HepG2 (cell line): Measurements from ENCODE around the gene S1PR5. TPM values are rescaled to one million over a fixed set of nuclear protein-coding genes. Genes with fewer than 3 reads are reported as not detected.

Experiments used
- ATAC-seq: fragments of 200-7000 bp; cut with Tn5 transposase; 3 replicates; pipeline ENCODE4 v1.9.1; 2020; ENCODE audit warnings: mild to moderate bottlenecking, moderate library complexity
- BruUV-seq: library from RNA; stranded (reverse); fragments of 400-500 nt; replicated peaks from 2 replicates; lab custom pipeline; 2021; lab: Mats Ljungman, UMichigan
- CTCF ChIA-PET: fragments of 300-600 bp; formaldehyde crosslinking; extraction: SDS; loops from one replicate; lab custom pipeline; 2021; ENCODE audit warnings: low total read pairs, inconsistent platforms, low intra/inter-chr PET ratio; lab: Yijun Ruan, JAX
- POLR2A ChIA-PET: fragments of 350-600 bp; sonication (Branson Sonifier 250); formaldehyde crosslinking; loops from one replicate; lab custom pipeline; 2020; ENCODE audit warnings: antibody characterized with exemption, inconsistent platforms; lab: Yijun Ruan, JAX
- DNase-seq: peaks from one replicate; pipeline ENCODE4 v3.0.0-alpha.2; 2015; ENCODE audit warnings: low spot score
- FAIRE-seq: peaks from 3 replicates; lab custom pipeline; 2011; peaks lifted over from hg19 to GRCh38; lab: Jason Lieb, UNC
- H2AFZ ChIP-seq: one replicate; pipeline ENCODE4 v1.6.1; 2011; ENCODE audit warnings: low read length, inconsistent platforms
- H3K27ac ChIP-seq: fragments of 300-600 bp; 3 replicates; pipeline ENCODE4 v1.8.0; 2011; ENCODE audit warnings: mixed run types, mild to moderate bottlenecking, mixed read lengths, low read length, inconsistent platforms; ENCODE audit not compliant: insufficient read depth; ENCODE audit errors: extremely low read length
- H3K27me3 ChIP-seq, 2 experiments: fragments of 200-600 bp in 1 of 2; 2 replicates in 1 of 2; 3 replicates in 1 of 2; pipeline versions ENCODE4 v1.6.0 to v1.8.0; 2011; ENCODE audit warnings: low read length in 2 of 2, mild to moderate bottlenecking in 2 of 2, moderate library complexity in 2 of 2, inconsistent platforms in 1 of 2; ENCODE audit not compliant: insufficient read depth in 2 of 2, control insufficient read depth in 1 of 2
- H3K36me3 ChIP-seq, 2 experiments: fragments of 200-600 bp in 1 of 2; replicated peaks in 1 of 2; 2 replicates in 1 of 2; 3 replicates in 1 of 2; pipeline versions ENCODE4 v1.5.1 to v1.8.0; 2011; ENCODE audit warnings: low read length in 2 of 2, inconsistent platforms in 1 of 2; ENCODE audit not compliant: insufficient read depth in 2 of 2, control insufficient read depth in 1 of 2
- H3K4me1 ChIP-seq: 2 replicates; pipeline ENCODE4 v1.5.1; 2012; ENCODE audit warnings: low read length, inconsistent platforms; ENCODE audit not compliant: insufficient read depth
- H3K4me2 ChIP-seq: 2 replicates; pipeline ENCODE4 v1.6.0; 2011; ENCODE audit warnings: low read depth, low read length, inconsistent platforms
- H3K4me3 ChIP-seq, 3 experiments: fragments of 200-600 bp in 1 of 3; sonication (generic), shearing (Covaris generic) in 1 of 3; replicated peaks in 1 of 3; 2 replicates each; pipeline ENCODE4 v1.5.1; 2011 to 2016; ENCODE audit warnings: low read length in 3 of 3, inconsistent platforms in 2 of 3, low read depth in 2 of 3, mild to moderate bottlenecking in 2 of 3, control low read depth in 1 of 3, mixed read lengths in 1 of 3; ENCODE audit not compliant: insufficient read depth in 1 of 3
- H3K79me2 ChIP-seq: one replicate; pipeline ENCODE4 v1.6.1; 2011; ENCODE audit warnings: low read length, inconsistent platforms; ENCODE audit not compliant: insufficient read depth
- H3K9ac ChIP-seq: 2 replicates; pipeline ENCODE4 v1.6.0; 2011; ENCODE audit warnings: mild to moderate bottlenecking, low read depth, low read length, inconsistent platforms; ENCODE audit not compliant: insufficient read depth
- H3K9me3 ChIP-seq: 2 replicates; pipeline ENCODE4 v1.5.1; 2012; ENCODE audit warnings: mild to moderate bottlenecking, low read length
- H4K20me1 ChIP-seq: 2 replicates; pipeline ENCODE4 v1.6.0; 2011; ENCODE audit warnings: inconsistent platforms, mild to moderate bottlenecking, low read length, moderate library complexity; ENCODE audit not compliant: insufficient read depth
- CEBPG ChIP-seq: IDR thresholded peaks from 2 replicates; pipeline ENCODE4 v1.6.1; 2016
- ERF ChIP-seq: IDR thresholded peaks from 2 replicates; pipeline ENCODE4 v1.6.1; 2018; ENCODE audit warnings: missing biosample characterization, missing genetic modification reagents
- GTF3A ChIP-seq: sonication (generic); formaldehyde crosslinking; conservative IDR thresholded peaks from 2 replicates; pipeline ENCODE4 v1.4.0; 2020; ENCODE audit warnings: mild to moderate bottlenecking, missing genetic modification reagents
- KLF16 ChIP-seq, 2 experiments: sonication (generic) in 1 of 2; formaldehyde crosslinking in 1 of 2; IDR thresholded peaks; 2 replicates each; pipeline versions ENCODE4 v1.6.1 to v1.8.0; 2016 to 2023; ENCODE audit warnings: missing genetic modification reagents in 2 of 2, missing compliant biosample characterization in 1 of 2
- KLF6 ChIP-seq: IDR thresholded peaks from 2 replicates; pipeline ENCODE4 v1.8.0; 2016; ENCODE audit warnings: missing biosample characterization, missing genetic modification reagents
- PBX2 ChIP-seq: IDR thresholded peaks from 2 replicates; pipeline ENCODE4 v1.6.1; 2016; ENCODE audit warnings: control low read depth
- PBX3 ChIP-seq: sonication (generic); formaldehyde crosslinking; IDR thresholded peaks from 2 replicates; pipeline ENCODE4 v1.8.1; 2023; ENCODE audit warnings: missing genetic modification reagents, inconsistent platforms, borderline replicate concordance
- RFX1 ChIP-seq: fragments of 450-650 bp; IDR thresholded peaks from 2 replicates; pipeline ENCODE4 v1.6.1; 2017
- SP140L ChIP-seq: sonication (generic); formaldehyde crosslinking; IDR thresholded peaks from 2 replicates; pipeline ENCODE4 v1.4.0; 2020; ENCODE audit warnings: missing genetic modification reagents, borderline replicate concordance
- TBX2 ChIP-seq: sonication (generic); formaldehyde crosslinking; IDR thresholded peaks from 2 replicates; pipeline ENCODE4 v1.5.0; 2020; ENCODE audit warnings: missing genetic modification reagents, mild to moderate bottlenecking, borderline replicate concordance
- TEAD3 ChIP-seq: optimal IDR thresholded peaks from 2 replicates; pipeline ENCODE3; 2016; ENCODE audit warnings: borderline replicate concordance
- ZC3H13 ChIP-seq: sonication (generic); formaldehyde crosslinking; IDR thresholded peaks from 2 replicates; pipeline ENCODE4 v1.8.1; 2023; ENCODE audit warnings: mild to moderate bottlenecking, missing genetic modification reagents, moderate library complexity
- ZNF460 ChIP-seq: sonication (generic); formaldehyde crosslinking; IDR thresholded peaks from 2 replicates; pipeline ENCODE4 v1.5.1; 2020; ENCODE audit warnings: missing genetic modification reagents, mild to moderate bottlenecking, borderline replicate concordance
- ZNF660 ChIP-seq: sonication (generic); formaldehyde crosslinking; IDR thresholded peaks from 2 replicates; pipeline ENCODE4 v1.5.1; 2020; ENCODE audit warnings: mild to moderate bottlenecking, low read depth, missing genetic modification reagents, borderline replicate concordance
- ZNF780A ChIP-seq: sonication (generic); formaldehyde crosslinking; IDR thresholded peaks from 2 replicates; pipeline ENCODE4 v1.8.0; 2022; ENCODE audit warnings: mild to moderate bottlenecking, missing genetic modification reagents, moderate library complexity
- WGBS: methylation state at CpG from one replicate; pipeline ENCODE4 v1.1.6; 2017; ENCODE audit warnings: low lambda C conversion rate; 5-methylcytosine and 5-hydroxymethylcytosine counted together
- in situ Hi-C: cut with HindIII; loops from 2 replicates; pipeline ENCODE4 v1.10.0; 2017; ENCODE audit warnings: low pct_unique_long_range_greater_than_20kb; ENCODE audit not compliant: extremely low pct_ligation_motif_present
- intact Hi-C: fragments of 100-400 bp; cut with micrococcal nuclease; formaldehyde crosslinking; loops from one replicate; pipeline ENCODE4 v1.10.0; 2022; ENCODE audit not compliant: unreplicated experiment
- polyA plus RNA-seq, 8 experiments: library from polyadenylated mRNA; depleted of rRNA in 3 of 8; stranded (reverse) in 7 of 8; unstranded in 1 of 8; fragments of >200 nt; fragmentation: Illumina TruSeq in 4 of 8; extraction: Trizol in 4 of 8; gene quantifications; 2 replicates each; pipeline versions ENCODE4 v1.2.1 to v1.2.3, GENCODE V29; 2011 to 2016; ENCODE audit warnings: low read depth in 4 of 8, missing spikeins in 1 of 8, mixed read lengths in 1 of 8; ENCODE audit not compliant: insufficient read depth in 1 of 8
- total RNA-seq, 5 experiments: library from RNA; depleted of rRNA; stranded (reverse); fragments of >200 nt; fragmentation: Illumina TruSeq; extraction: Trizol; gene quantifications; 2 replicates each; pipeline ENCODE4 v1.2.3, GENCODE V29; 2016; ENCODE audit warnings: low read depth in 1 of 5
- TF ChIP-seq, protein P1 (sequence below): sonication (generic); formaldehyde crosslinking; conservative IDR thresholded peaks from 2 replicates; pipeline ENCODE4 v1.4.0; 2020; ENCODE audit warnings: mild to moderate bottlenecking, missing genetic modification reagents, moderate library complexity

The S1PR5 gene
- total and polyA plus RNA-seq, 2 of the 13 experiments (the other 11 are each of a cell fraction or from before 2014, with no cell fraction given) = 0.04 TPM; not detected in 1

GRCh38 chr19:10521461-10522171 is 4.4 kb upstream of the S1PR5 start:
- Histone ChIP-seq H4K20me1 (no peaks in the 10 kb centered on the region), H3K9ac (no peak overlapping the region), H3K27ac (no peak overlapping the region), H3K4me3 (no peak overlapping the region), H3K4me1 (peaks cover 30% of the 10 kb centered on the region), H3K79me2 (no peaks in the 10 kb centered on the region), H3K36me3 (no peaks in the 10 kb centered on the region), H2AFZ (no peak overlapping the region), H3K27me3 (peaks cover 9 to 36% of the 10 kb centered on the region in 2 experiments), H3K9me3 (no peaks in the 10 kb centered on the region), H3K4me2 (no peak overlapping the region)
- FAIRE-seq (no peak), DNase-seq (no peak), ATAC-seq (no peak)
- in situ Hi-C loops = no loop called here
- intact Hi-C loops = no loop called here
- BruUV-seq = no TSS peak
- TF ChIP-seq ERF (CRISPR knock-in tag) = no peak
- no peak for TF ChIP-seq PBX3 (CRISPR knock-in tag)
- TF ChIP-seq KLF6 = no peak
- no peak for TF ChIP-seq PBX2 (CRISPR knock-in tag)
- TF ChIP-seq SP140L (CRISPR knock-in tag) = no peak
- no peak for TF ChIP-seq KLF16 (CRISPR knock-in tag; IDR thresholded peaks at IDR 0.05)
- no peak for TF ChIP-seq ZNF780A (CRISPR knock-in tag)
- no peak for TF ChIP-seq CEBPG (CRISPR knock-in tag)
- TF ChIP-seq TEAD3 (CRISPR knock-in tag) = no peak
- no peak for TF ChIP-seq ZC3H13
- TF ChIP-seq TBX2 (CRISPR knock-in tag) = no peak
- TF ChIP-seq RFX1 = no peak
- TF ChIP-seq ZNF660 = no peak
- TF ChIP-seq, protein P1, sequence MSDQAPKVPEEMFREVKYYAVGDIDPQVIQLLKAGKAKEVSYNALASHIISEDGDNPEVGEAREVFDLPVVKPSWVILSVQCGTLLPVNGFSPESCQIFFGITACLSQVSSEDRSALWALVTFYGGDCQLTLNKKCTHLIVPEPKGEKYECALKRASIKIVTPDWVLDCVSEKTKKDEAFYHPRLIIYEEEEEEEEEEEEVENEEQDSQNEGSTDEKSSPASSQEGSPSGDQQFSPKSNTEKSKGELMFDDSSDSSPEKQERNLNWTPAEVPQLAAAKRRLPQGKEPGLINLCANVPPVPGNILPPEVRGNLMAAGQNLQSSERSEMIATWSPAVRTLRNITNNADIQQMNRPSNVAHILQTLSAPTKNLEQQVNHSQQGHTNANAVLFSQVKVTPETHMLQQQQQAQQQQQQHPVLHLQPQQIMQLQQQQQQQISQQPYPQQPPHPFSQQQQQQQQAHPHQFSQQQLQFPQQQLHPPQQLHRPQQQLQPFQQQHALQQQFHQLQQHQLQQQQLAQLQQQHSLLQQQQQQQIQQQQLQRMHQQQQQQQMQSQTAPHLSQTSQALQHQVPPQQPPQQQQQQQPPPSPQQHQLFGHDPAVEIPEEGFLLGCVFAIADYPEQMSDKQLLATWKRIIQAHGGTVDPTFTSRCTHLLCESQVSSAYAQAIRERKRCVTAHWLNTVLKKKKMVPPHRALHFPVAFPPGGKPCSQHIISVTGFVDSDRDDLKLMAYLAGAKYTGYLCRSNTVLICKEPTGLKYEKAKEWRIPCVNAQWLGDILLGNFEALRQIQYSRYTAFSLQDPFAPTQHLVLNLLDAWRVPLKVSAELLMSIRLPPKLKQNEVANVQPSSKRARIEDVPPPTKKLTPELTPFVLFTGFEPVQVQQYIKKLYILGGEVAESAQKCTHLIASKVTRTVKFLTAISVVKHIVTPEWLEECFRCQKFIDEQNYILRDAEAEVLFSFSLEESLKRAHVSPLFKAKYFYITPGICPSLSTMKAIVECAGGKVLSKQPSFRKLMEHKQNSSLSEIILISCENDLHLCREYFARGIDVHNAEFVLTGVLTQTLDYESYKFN (CRISPR knock-in tag) = no peak
- TF ChIP-seq GTF3A (CRISPR knock-in tag) = no peak
- no peak for TF ChIP-seq ZNF460 (CRISPR knock-in tag)
- CTCF ChIA-PET = no interaction called here
- POLR2A ChIA-PET = no interaction called here
- WGBS = 33% methylated on average over 11 of the region's 13 CpGs
